MM.1S (cell line): ENCODE data around the gene RNASE8.

Source experiments
- DNase-seq: peaks from one replicate; pipeline ENCODE4 v3.0.0-alpha.2; 2015
- H2AFZ ChIP-seq: fragments of 300-600 bp; sonication (generic); 2 replicates; pipeline ENCODE4 v1.6.0; 2016; ENCODE audit warnings: antibody characterized with exemption, low read length
- H3F3A ChIP-seq: fragments of 300-600 bp; sonication (generic); 2 replicates; pipeline ENCODE4 v1.6.1; 2016; ENCODE audit warnings: mild to moderate bottlenecking, antibody characterized with exemption, low read length, moderate library complexity, mixed read lengths; ENCODE audit not compliant: insufficient read depth
- H3K27ac ChIP-seq: fragments of 300-600 bp; sonication (generic); 2 replicates; pipeline ENCODE4 v1.5.1; 2016; ENCODE audit warnings: mild to moderate bottlenecking, low read length
- H3K27me3 ChIP-seq: fragments of 300-600 bp; sonication (generic); replicated peaks from 2 replicates; pipeline ENCODE4 v1.6.0; 2016; ENCODE audit warnings: low read length; ENCODE audit not compliant: insufficient read depth
- H3K36me3 ChIP-seq: fragments of 300-600 bp; sonication (generic); replicated peaks from 2 replicates; pipeline ENCODE4 v1.6.1; 2016; ENCODE audit warnings: mild to moderate bottlenecking, low read length, mixed read lengths; ENCODE audit not compliant: insufficient read depth
- H3K4me1 ChIP-seq: fragments of 300-600 bp; sonication (generic); 2 replicates; pipeline ENCODE4 v1.6.1; 2016; ENCODE audit warnings: low read length, mixed read lengths
- H3K4me2 ChIP-seq: fragments of 300-600 bp; sonication (generic); 2 replicates; pipeline ENCODE4 v1.6.0; 2016; ENCODE audit warnings: low read depth, low read length
- H3K4me3 ChIP-seq: fragments of 300-600 bp; sonication (generic); 2 replicates; pipeline ENCODE4 v1.5.1; 2016; ENCODE audit warnings: low read length, mixed read lengths
- H3K79me2 ChIP-seq: fragments of 300-600 bp; sonication (generic); 2 replicates; pipeline ENCODE4 v1.6.1; 2016; ENCODE audit warnings: mixed run types, low read length, mixed read lengths
- H3K9ac ChIP-seq: fragments of 300-600 bp; sonication (generic); 2 replicates; pipeline ENCODE4 v1.6.1; 2016; ENCODE audit warnings: low read length, mixed read lengths
- H3K9me2 ChIP-seq: fragments of 300-600 bp; sonication (generic); replicated peaks from 2 replicates; pipeline ENCODE4 v1.6.1; 2016; ENCODE audit warnings: mild to moderate bottlenecking, low read length, mixed read lengths; ENCODE audit not compliant: insufficient read depth
- H3K9me3 ChIP-seq: fragments of 300-600 bp; sonication (generic); replicated peaks from 2 replicates; pipeline ENCODE4 v1.6.1; 2016; ENCODE audit warnings: mild to moderate bottlenecking, low read length, mixed read lengths; ENCODE audit not compliant: insufficient read depth
- H4K20me1 ChIP-seq: fragments of 300-600 bp; sonication (generic); 2 replicates; pipeline ENCODE4 v1.6.1; 2016; ENCODE audit warnings: mild to moderate bottlenecking, low read length, moderate library complexity, mixed read lengths; ENCODE audit not compliant: insufficient read depth
- CTCF ChIP-seq: fragments of 300-600 bp; sonication (generic); IDR thresholded peaks from 2 replicates; pipeline ENCODE4 v1.5.1; 2016; ENCODE audit warnings: antibody characterized with exemption, low read length, mixed read lengths
- EZH2 ChIP-seq: fragments of 300-600 bp; sonication (generic); optimal IDR thresholded peaks from 2 replicates; pipeline ENCODE3; 2017; ENCODE audit warnings: low read depth, mild to moderate bottlenecking, antibody characterized with exemption, low read length, mixed read lengths
- EZH2phosphoT487 ChIP-seq: fragments of 300-600 bp; sonication (generic); IDR thresholded peaks from 2 replicates; pipeline ENCODE4 v1.6.1; 2018; ENCODE audit warnings: antibody characterized with exemption, low read length

The RNASE8 gene

GRCh38 chr14:21073921-21074320 lies 16.3 kb downstream of the RNASE8 start:
- Histone ChIP-seq H3K9me3 (no peaks in the 10 kb centered on the region), H3K27me3 (peaks cover 9% of the 10 kb centered on the region), H3K27ac (no peak overlapping the region), H3K79me2 (no peaks in the 10 kb centered on the region), H2AFZ (no peak overlapping the region), H3K9me2 (no peaks in the 10 kb centered on the region), H3K4me3 (no peak overlapping the region), H3K9ac (no peak overlapping the region), H3K4me1 (no peaks in the 10 kb centered on the region), H3F3A (peaks cover 6% of the 10 kb centered on the region; the same call in 1 of the 2 replicates), H4K20me1 (no peaks in the 10 kb centered on the region), H3K36me3 (no peaks in the 10 kb centered on the region), H3K4me2 (no peak overlapping the region)
- no peak for TF ChIP-seq CTCF
- TF ChIP-seq EZH2phosphoT487: no peak
- no peak for TF ChIP-seq EZH2
- DNase-seq: no peak

- Histone ChIP-seq H3K4me3 (no peak overlapping the region), H3K27me3 (peaks cover 2% of the 10 kb centered on the region; the same call in 1 of the 2 replicates), H3K79me2 (no peaks in the 10 kb centered on the region), H3K9ac (no peak overlapping the region), H4K20me1 (no peaks in the 10 kb centered on the region), H3K9me2 (no peaks in the 10 kb centered on the region), H3F3A (peaks cover 6% of the 10 kb centered on the region; the same call in 1 of the 2 replicates), H2AFZ (no peak overlapping the region), H3K4me2 (no peak overlapping the region), H3K27ac (no peak overlapping the region), H3K36me3 (no peaks in the 10 kb centered on the region), H3K9me3 (no peaks in the 10 kb centered on the region), H3K4me1 (no peaks in the 10 kb centered on the region)
- TF ChIP-seq EZH2 (no peak), CTCF (no peak), EZH2phosphoT487 (no peak)
- no peak for DNase-seq
Measured at GRCh38 chr14:21074398-21075272, 17.0 kb downstream of the RNASE8 start.

GRCh38 chr14:21075719-21076437 lies 18.3 kb downstream of the RNASE8 start:
- H3K36me3 ChIP-seq: no peaks in the 10 kb centered on the region

More at GRCh38 chr14:21075719-21076437, 18.3 kb downstream of the RNASE8 start:
- peaks cover 6% of the 10 kb centered on the region; the same call in 1 of the 2 replicates for H3F3A ChIP-seq
- H3K9ac ChIP-seq: no peak overlapping the region
- no peaks in the 10 kb centered on the region for H3K79me2 ChIP-seq
- no peak overlapping the region for H2AFZ ChIP-seq
- H3K4me3 ChIP-seq: no peak overlapping the region
- H3K9me2 ChIP-seq: no peaks in the 10 kb centered on the region
- H3K4me2 ChIP-seq: no peak overlapping the region
- no peaks in the 10 kb centered on the region for H3K4me1 ChIP-seq
- H4K20me1 ChIP-seq: no peaks in the 10 kb centered on the region
- H3K27me3 ChIP-seq: no peaks in the 10 kb centered on the region
- no peak for TF ChIP-seq CTCF
- no peak for TF ChIP-seq EZH2phosphoT487
- TF ChIP-seq EZH2: no peak
- H3K9me3 ChIP-seq: no peaks in the 10 kb centered on the region
- H3K27ac ChIP-seq: no peak overlapping the region
- DNase-seq: no peak
